HG03469 (cell line): ENCODE results near the gene STOX2.

ENCODE experiments used
- ATAC-seq: cut with Tn5 transposase; IDR thresholded peaks from one replicate; pipeline ENCODE4 v1.9.1; 2021; ENCODE audit warnings: mild to moderate bottlenecking, moderate library complexity, moderate number of reproducible peaks; ENCODE audit not compliant: unreplicated experiment

Gene STOX2

DNA sequence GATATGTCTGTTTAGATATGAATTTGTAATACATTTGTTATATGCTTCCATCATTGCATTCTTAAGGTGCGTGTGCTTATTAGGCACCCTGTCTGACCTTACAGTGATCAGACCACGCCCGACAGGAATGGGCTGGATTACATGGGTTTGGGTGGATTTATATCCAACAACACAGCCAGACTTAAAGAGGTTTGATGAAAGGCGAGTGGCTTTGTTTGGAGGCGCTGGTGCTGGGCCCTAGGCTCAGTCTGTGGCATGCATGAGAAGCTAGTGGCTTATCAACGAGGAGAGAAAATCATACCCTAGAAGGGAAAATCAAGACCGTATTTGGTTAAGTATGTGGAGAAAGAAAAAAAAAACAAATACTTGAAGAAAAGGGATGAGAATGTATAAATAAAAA is 80.7 kb downstream of the STOX2 start:
- ATAC-seq = no peak

DNA sequence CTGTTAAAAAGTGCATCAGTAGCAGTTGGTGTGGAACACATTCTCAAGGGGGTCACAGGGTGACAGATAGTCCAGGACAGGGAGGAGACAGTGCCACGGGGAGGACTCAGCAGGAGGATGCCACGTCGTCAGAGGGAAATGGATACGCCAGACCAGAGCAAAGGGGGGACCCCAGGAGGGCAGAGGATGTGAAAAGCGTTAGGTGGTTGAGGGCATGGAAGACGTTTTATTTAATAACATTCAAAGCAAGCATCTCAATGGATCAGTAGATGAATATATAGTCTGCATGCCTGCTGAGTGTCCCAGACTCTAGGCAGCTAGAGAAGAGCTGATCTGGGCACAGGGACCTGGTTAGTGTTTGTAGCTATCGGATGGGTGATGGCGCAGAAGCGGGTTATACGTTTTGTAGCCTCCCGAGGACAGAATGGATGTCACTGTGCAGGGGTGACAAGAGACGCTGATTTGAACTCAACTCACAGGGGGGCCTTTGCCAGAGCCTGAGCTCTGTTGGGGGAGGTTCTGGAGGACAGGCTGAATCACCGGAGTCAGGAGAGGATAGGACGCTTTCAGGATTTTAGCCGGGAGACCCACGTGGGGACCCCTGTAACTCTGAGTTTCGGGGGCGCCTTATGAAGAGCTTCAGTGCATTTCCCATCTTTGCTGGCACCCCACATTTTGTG is 81.3 kb downstream of the STOX2 start:
- ATAC-seq = no peak

DNA sequence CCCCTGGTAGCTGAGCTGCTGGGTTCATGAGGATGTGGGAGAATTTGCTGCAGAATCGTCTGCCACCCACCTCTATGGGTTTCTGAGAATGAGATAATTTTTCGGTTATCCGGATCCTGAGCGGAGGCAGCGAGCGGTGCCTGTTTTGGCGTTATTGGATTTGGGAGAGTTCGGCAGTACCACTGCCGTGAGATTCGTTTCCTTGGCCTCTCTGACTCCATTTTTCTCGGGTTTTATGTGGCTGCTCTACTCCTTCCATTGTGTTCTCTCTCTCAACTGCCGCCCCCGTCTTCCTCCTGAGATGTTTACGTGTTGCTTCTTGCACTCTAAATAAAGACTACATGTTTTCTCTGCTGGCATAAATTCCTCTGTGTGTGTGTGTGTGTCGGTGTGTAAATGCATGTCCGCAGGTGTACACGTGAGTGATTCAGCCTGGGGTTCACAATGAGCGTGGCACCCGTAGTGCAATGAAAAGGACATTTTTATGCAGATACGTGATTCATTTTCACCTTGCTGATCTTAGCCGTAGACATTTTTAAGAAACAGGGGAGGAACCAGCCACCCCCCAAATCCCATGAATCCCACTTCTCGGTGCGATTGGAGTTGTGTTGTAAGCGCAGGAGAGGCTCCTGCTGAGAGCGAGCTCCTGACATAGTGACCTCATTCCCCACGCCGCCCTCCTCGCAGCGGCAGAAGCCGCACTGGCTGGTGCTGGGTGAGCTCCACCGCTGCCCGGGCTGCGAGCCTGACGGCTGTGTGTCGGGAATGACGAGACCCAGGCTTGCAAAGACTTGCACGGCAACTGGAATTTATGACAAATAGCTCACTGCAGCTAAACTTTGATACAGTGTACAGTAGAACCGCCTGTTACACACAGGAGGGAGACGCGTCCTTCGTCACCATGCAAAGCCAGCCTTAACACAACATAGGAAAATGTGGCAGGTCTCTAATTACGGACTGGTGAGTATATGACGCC is 82.2 kb downstream of the STOX2 start:
- no peak for ATAC-seq

GRCh38 chr4:183987987-183988392 is 82.9 kb downstream of the STOX2 start:
- no peak for ATAC-seq

GRCh38 chr4:183988874-183989273 is 83.8 kb downstream of the STOX2 start:
- no peak for ATAC-seq

- ATAC-seq = no peak
Measured at GRCh38 chr4:183989461-183989860, 84.4 kb downstream of the STOX2 start.

- no peak for ATAC-seq
Measured at GRCh38 chr4:183989931-183990330, 84.8 kb downstream of the STOX2 start.

GRCh38 chr4:183993676-183994075 is 88.6 kb downstream of the STOX2 start:
- no peak for ATAC-seq

DNA sequence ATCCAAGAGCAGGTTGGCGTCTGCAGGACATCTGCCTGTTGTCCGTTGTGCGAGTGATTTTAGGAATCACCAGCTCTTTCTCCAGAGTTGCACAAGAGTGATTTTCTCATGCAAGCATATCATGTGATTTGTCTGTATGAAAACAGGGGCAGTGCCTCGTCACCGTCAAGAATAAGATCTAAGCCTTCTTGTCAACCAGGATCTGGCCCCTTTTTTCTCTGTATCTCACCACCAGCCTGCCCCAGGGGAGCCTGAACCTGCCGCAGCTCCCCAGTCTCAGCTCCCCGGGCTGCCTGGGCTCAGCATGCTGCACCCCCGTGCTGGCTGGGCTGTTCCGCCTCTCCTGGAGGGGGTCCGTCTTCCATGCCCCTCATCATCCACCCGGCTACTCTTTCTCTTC is 90.5 kb downstream of the STOX2 start:
- ATAC-seq = no peak

DNA sequence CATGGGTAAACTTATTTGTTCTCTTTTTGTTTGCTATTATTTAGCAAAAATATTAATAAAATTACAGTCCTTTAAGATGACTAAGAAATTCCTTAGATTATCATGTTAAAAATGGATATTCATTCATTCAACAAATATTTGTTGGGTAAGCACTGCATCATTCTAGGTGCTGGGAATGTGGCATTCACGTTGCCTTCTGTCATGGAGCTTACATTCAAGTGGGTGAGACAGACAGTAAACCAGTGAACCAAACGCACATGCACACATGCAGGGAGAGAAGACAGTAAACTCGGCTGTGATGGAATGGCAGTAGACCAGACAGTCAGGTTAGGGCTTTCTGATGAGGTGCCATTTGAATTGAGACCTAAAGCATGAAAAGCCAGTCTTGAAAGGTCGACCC is 91.8 kb downstream of the STOX2 start:
- no peak for ATAC-seq

GRCh38 chr4:183999435-183999834 is 94.3 kb downstream of the STOX2 start:
- ATAC-seq = no peak

DNA sequence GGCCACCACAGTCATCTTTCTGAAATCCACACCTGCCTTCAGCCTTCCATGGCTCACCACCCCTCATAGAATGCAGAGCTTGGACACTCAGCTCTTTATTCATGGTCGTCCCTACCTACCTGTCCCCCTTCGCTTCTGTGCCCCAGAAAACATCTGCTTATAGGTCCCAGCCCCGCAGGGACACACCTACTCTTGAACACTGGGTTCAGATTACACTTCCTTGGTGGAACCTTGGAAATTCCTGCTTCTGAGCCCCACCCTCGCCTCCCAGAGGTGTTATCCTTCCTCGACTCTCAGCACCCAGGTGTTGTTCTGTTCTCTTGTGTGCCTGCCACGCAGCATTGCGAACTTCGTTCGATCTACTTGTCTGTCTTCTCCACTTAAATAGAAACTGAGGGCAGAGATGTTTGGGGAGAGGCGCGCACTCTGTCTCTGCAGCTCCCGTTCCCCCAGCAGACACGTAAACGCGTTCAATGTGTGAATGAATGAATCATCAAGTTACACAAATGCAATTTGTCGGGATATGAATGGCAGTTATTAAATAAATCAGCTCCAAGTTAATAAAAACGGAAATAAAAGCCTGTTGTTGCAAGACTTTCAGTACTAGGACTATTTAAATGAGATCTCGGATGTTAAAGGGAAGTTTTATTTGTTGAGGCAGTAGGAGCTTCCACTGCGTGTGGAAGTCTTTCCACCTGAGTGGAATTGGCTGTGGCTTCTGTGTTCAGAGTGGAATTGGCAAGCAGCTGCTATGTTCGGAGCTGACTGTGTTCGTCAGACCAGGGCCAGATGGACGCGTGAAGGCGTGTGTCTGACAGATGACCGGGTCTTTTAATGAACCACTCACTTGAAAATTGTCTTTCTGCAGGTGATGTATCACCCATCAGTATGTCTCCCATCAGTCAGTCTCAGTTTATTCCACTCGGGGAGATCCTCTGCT is 95.6 kb downstream of the STOX2 start:
- no peak for ATAC-seq

DNA sequence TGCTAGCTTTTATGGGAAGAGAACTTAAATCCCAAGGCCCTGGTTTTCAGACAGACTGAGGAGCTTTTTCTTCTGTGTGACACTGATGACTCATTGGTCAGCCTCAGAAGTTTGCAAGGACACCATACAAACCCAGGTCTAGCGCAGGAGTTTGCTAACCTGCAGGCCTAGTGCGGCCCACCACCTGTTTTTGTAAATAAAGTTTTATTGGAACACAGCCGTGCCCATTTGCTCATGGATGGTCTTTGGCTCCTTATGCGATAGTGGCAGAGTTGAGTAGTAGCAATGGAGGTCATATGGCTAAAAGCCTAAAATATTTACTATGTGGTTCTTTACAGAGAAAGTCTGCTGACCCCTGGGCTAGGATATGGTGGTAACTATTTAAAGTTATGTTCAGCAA is 98.3 kb downstream of the STOX2 start:
- no peak for ATAC-seq

DNA sequence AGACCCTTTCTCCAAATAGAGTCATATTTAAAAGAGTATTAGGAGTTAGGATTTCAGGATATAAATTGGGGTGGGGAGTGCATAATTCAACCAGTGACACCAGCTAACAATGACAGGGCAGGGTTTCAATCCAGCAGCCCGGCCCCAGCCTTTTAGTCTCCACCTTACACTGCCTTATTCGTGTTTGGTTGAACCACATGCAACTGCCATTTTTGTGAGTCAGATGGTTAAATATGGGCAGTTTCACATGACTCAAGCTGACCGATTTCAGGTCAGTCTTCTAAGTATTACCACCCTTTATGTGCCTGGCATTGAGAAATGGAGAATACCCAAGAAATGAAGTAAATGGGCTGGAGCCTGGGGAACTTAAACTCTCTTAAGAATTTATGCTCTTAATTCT is 102.8 kb downstream of the STOX2 start:
- no peak for ATAC-seq

DNA sequence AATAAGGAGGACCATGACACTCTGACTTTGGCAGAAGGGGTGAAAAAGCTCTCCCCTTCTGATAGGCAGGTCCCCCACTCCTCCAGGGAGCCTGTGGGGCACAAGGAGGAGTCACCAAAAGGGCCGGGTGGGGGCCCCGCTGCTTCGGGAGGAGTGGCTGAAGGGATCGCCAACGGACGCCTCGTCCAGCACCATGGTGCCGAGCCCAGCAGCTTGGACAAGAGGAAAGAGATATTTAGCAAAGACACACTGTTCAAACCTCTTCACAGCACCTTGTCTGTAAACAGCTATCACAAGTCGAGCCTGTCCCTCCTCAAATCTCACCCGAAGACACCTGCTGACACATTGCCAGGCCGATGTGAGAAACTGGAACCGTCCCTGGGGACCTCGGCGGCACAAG is 105.6 kb downstream of the STOX2 start:
- ATAC-seq = no peak

DNA sequence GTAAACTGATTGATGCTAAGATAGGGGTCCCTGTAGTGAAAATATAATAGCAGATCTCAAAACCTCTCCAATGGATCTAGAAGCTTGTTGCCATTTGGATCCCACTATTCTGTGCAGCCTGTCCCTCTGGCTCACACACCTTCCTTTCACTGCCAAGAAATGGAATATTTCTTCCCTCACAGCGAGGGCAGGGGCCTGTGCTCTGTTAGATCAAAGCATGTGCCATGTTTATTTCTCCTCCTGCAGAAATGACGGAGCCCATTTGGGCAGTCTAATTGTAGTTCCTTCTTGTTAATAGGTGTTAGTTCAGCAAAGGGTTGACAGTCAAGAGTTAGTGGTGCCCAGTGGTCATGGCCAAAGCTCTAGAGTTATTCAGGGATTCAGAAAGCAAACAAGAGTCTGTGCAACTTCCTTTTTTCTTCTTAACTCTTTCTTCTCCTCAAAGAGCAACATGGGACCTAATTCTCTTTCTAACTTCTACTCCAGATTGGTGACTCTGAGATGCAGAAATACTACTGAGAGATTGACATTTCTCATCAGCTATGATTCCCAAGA is 106.8 kb downstream of the STOX2 start:
- ATAC-seq = no peak

DNA sequence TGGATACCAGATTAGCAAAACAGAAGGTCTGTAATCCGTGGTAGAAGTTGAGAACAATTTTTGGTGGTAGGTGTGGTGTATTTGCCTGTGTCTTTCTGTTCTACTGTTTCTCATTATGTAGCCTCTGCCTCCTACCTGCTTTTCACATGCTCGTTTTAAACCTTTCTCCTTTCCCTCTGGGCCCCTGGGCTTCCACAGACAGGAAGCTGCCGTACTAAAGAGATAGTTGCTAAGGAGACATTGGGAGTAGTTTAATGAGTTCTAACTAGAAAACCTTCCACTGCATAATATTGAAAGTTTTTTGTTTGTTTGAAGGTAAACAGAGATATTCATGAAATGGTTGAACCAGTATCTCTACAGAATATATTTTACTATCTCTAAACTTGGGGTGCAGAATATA is 107.8 kb downstream of the STOX2 start:
- ATAC-seq = no peak

DNA sequence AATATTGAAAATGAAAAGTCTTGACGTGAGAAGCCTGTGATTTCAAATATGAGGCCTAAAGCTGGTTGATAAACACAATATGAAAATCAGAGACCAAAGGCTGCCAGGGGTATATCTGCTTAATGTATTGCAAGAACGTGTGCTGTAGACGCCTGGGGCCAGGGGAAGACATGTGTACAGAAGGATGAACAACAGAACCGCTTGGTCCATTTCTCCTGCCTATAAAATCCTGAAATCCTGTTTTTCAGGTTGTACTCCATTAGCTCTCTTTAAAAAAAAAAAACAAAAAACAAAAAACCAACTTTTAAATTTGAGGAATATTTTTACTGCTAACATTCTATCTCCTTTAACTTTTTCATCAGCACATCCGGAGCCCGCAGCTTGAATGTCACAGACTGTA is 109.2 kb downstream of the STOX2 start:
- ATAC-seq = no peak

DNA sequence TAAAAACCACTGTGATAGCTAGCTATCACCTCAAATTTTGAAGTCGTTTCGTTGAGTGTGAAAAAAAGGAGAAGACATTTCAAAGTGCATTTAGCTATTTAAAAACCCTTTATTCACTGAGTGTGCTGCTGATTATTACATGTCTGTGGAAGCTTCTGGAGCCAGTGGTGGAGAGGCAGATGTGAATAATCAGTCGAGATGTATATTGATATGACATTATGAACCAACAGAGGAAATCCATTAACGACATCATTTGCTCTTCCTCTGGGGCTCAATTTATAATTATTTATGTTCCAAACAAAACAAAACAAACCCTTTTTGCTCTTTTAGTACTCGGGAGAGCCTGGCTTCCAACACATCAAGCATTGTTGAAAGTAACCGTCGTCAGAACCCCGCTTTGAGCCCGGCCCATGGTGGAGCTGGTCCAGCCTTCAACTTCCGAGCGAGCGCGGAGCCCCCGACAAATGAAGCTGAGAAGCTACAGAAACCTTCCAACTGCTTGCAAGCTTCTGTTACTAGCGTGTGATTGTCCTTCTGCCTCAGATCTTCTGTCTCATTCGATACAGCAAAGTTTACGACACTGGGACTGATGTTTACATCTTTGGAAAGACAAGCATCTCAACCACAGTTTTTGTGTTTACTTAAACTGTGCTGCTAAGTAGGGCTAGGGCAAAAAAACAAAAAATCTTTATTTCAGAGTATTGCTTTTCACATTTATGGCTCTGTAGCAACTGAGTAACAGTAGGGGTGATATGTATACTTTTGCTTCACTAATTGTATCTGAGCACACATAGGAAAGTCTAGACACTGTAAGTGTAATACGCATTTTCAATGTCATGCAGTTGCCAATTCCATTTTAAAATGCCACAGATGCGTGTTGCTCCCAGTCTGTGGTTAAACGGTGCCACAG is 111.9 kb downstream of the STOX2 start:
- ATAC-seq = no peak

DNA sequence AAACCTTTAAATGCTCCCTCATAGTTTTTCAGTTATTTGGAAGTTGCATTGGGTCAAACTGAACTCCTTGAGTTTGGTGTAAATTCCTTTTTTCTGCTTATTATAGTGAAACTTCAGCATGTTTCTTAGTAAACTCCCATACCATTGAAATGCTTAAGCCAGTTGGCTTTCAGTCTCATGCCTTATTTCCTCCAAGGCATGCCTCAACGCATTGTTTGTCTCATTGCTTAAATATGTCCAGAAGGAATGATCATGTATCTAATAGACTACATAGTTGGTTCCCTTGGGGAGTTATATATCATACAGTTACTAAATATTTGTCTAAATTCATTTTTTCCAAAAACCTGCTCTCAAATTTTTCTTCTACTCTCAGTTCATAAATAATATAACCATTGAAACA is 114.0 kb downstream of the STOX2 start:
- no peak for ATAC-seq
